Nephron (organoid): Measurements from ENCODE around the gene ST3GAL6.

ENCODE experiments used
- H3K27ac Mint-ChIP-seq, 3 experiments: 2 replicates each; pipeline ENCODE4 v1.8.0; 2020; ENCODE audit warnings: mixed read lengths in 3 of 3, mild to moderate bottlenecking in 2 of 3, moderate library complexity in 1 of 3
- H3K27me3 Mint-ChIP-seq: 2 replicates; pipeline ENCODE4 v1.8.0; 2021; ENCODE audit warnings: low read depth, mild to moderate bottlenecking, moderate library complexity, mixed read lengths
- H3K36me3 Mint-ChIP-seq: 2 replicates; pipeline ENCODE4 v1.8.0; 2020; ENCODE audit warnings: low read depth, mixed read lengths
- H3K4me1 Mint-ChIP-seq: 2 replicates; pipeline ENCODE4 v1.8.0; 2020; ENCODE audit warnings: mixed read lengths
- H3K4me3 Mint-ChIP-seq, 3 experiments: 2 replicates each; pipeline ENCODE4 v1.8.0; 2020; ENCODE audit warnings: mild to moderate bottlenecking in 3 of 3, mixed read lengths in 3 of 3, moderate library complexity in 2 of 3
- H3K9me3 Mint-ChIP-seq: 2 replicates; pipeline ENCODE4 v1.8.0; 2020; ENCODE audit warnings: mixed read lengths
- CTCF ChIP-seq, 3 experiments: fragments of 200-600 bp; sonication (generic); IDR thresholded peaks; one replicate each; pipeline ENCODE4 v1.5.0; 2021; ENCODE audit warnings: antibody characterized with exemption in 3 of 3; ENCODE audit not compliant: unreplicated experiment in 3 of 3

Gene ST3GAL6

GRCh38 chr3:98814817-98815420 is 51.8 kb downstream of the ST3GAL6 start:
- Mint-ChIP-seq H3K4me1 (no peaks in the 10 kb centered on the region), H3K4me3 (no peak overlapping the region), H3K27me3 (no peaks in the 10 kb centered on the region), H3K36me3 (peaks cover 42% of the 10 kb centered on the region), H3K9me3 (no peaks in the 10 kb centered on the region), H3K27ac (no peak overlapping the region)
- no peak for TF ChIP-seq CTCF (IDR thresholded peaks at IDR 0.05; ENCODE audit: unreplicated experiment in 3 of 3)

DNA sequence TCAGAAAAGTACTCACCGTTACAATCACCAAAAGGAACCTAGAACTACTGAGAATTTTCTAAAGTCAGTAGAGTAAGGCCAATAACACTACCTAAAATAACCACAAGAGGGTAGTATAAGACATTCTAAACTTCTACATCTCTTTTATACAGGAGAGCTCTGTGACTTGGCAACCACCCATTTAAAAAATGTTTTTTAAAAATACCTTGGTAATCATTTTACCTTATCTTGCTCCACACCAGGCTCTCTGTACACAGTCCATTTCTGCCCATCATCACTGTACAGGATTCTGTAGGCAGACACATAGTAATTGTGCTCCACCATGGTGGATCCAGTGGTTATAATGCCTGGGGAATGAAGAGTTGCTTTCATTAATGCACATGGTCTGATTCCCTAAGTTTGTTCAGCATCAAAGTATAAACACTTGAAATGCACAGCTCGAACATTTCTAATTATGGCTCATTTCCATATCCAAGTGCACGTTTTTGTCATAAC is 54.5 kb downstream of the ST3GAL6 start:
- Mint-ChIP-seq H3K27ac (peak overlapping the region in 1 of 3 experiments; percentile 57), H3K4me1 (no peaks in the 10 kb centered on the region), H3K9me3 (no peaks in the 10 kb centered on the region), H3K4me3 (no peak overlapping the region), H3K27me3 (no peaks in the 10 kb centered on the region), H3K36me3 (peaks cover 44% of the 10 kb centered on the region)
- peak; percentile 63 to 84 (median 65) for TF ChIP-seq CTCF (IDR thresholded peaks at IDR 0.05; ENCODE audit: unreplicated experiment in 3 of 3)

- Mint-ChIP-seq H3K4me1 (no peaks in the 10 kb centered on the region), H3K9me3 (no peaks in the 10 kb centered on the region), H3K4me3 (no peak overlapping the region), H3K27ac (no peak overlapping the region), H3K27me3 (no peaks in the 10 kb centered on the region), H3K36me3 (peaks cover 49% of the 10 kb centered on the region)
- TF ChIP-seq CTCF (IDR thresholded peaks at IDR 0.05; ENCODE audit: unreplicated experiment in 3 of 3) = no peak
These were observed 57.9 kb downstream of the ST3GAL6 start for GRCh38 chr3:98821063-98821462.

GRCh38 chr3:98823791-98824190 is 60.7 kb downstream of the ST3GAL6 start:
- Mint-ChIP-seq H3K4me3 (no peak overlapping the region), H3K36me3 (peaks cover 31% of the 10 kb centered on the region), H3K27me3 (no peaks in the 10 kb centered on the region), H3K27ac (no peak overlapping the region), H3K9me3 (peaks cover 2% of the 10 kb centered on the region), H3K4me1 (peaks cover 5% of the 10 kb centered on the region)
- no peak for TF ChIP-seq CTCF (IDR thresholded peaks at IDR 0.05; ENCODE audit: unreplicated experiment in 3 of 3)

- H3K4me1 Mint-ChIP-seq = peaks cover 5% of the 10 kb centered on the region
- no peaks in the 10 kb centered on the region for H3K27me3 Mint-ChIP-seq
- peaks cover 4% of the 10 kb centered on the region for H3K9me3 Mint-ChIP-seq
- peaks cover 32% of the 10 kb centered on the region for H3K36me3 Mint-ChIP-seq
- no peak overlapping the region for H3K27ac Mint-ChIP-seq
- H3K4me3 Mint-ChIP-seq = no peak overlapping the region
- no peak for TF ChIP-seq CTCF (IDR thresholded peaks at IDR 0.05; ENCODE audit: unreplicated experiment in 3 of 3)
These were observed 61.1 kb downstream of the ST3GAL6 start for GRCh38 chr3:98824256-98824655.

GRCh38 chr3:98826126-98826525 is 63.0 kb downstream of the ST3GAL6 start:
- Mint-ChIP-seq H3K4me1 (peaks cover 5% of the 10 kb centered on the region), H3K27ac (no peak overlapping the region), H3K4me3 (no peak overlapping the region), H3K27me3 (no peaks in the 10 kb centered on the region), H3K9me3 (peaks cover 17% of the 10 kb centered on the region), H3K36me3 (peaks cover 33% of the 10 kb centered on the region)
- TF ChIP-seq CTCF (IDR thresholded peaks at IDR 0.05; ENCODE audit: unreplicated experiment in 3 of 3) = no peak
